Fibroblast of lung (primary cell): ENCODE results near the gene GNPDA1.

Source experiments
- EZH2 ChIP-seq: IDR thresholded peaks from 2 replicates; pipeline ENCODE4 v1.5.1; 2012; ENCODE audit warnings: low read length, control low read depth, mild to moderate bottlenecking; ENCODE audit errors: missing control alignments
- TF ChIP-seq, protein P1 (sequence below), 2 donors: IDR thresholded peaks in 1 of 2; conservative IDR thresholded peaks in 1 of 2; 1 replicate in 1 of 2; 2 replicates in 1 of 2; pipeline ENCODE4 v1.5.1; 2011 to 2012; ENCODE audit warnings: low read length in 2 of 2, control low read depth in 1 of 2, inconsistent platforms in 1 of 2, low read depth in 1 of 2, mild to moderate bottlenecking in 1 of 2

DNA sequence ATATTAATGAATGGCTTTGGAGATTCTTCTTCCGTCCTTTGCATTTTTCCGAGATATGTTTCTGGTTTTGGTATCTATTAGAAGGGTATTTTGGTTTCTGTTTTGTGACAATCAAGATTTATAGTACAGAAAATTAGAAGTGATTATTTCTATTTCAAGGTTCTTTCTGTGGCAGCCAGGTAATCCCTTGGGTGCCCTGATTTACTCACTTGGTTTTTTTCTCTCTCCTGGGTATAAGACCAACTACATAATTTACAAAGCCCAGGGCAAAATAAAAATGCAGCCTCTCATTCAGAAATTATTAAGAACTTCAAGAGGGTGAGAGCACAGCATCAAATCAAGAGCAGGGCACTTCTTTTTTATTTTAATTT is 45.9 kb downstream of the GNPDA1 start:
- TF ChIP-seq, protein P1, sequence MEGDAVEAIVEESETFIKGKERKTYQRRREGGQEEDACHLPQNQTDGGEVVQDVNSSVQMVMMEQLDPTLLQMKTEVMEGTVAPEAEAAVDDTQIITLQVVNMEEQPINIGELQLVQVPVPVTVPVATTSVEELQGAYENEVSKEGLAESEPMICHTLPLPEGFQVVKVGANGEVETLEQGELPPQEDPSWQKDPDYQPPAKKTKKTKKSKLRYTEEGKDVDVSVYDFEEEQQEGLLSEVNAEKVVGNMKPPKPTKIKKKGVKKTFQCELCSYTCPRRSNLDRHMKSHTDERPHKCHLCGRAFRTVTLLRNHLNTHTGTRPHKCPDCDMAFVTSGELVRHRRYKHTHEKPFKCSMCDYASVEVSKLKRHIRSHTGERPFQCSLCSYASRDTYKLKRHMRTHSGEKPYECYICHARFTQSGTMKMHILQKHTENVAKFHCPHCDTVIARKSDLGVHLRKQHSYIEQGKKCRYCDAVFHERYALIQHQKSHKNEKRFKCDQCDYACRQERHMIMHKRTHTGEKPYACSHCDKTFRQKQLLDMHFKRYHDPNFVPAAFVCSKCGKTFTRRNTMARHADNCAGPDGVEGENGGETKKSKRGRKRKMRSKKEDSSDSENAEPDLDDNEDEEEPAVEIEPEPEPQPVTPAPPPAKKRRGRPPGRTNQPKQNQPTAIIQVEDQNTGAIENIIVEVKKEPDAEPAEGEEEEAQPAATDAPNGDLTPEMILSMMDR (conservative IDR thresholded peaks at IDR 0.05 in 1 of 2, IDR thresholded peaks at IDR 0.05 in 1 of 2; ENCODE audit: low read depth in 1 of 2, low read length in 2 of 2): no peak
- TF ChIP-seq EZH2: no peak
